Duodenal mucosa (tissue), 2 donors: ENCODE results near the gene CCR7.

Experiments used
- H3K27ac ChIP-seq: one replicate; pipeline ENCODE4 v1.7.0; 2013; ENCODE audit warnings: low read depth, low read length
- H3K27me3 ChIP-seq, 2 donors: one replicate each; pipeline ENCODE4 v1.7.0; 2013; ENCODE audit warnings: low read length in 2 of 2, control low read depth in 1 of 2; ENCODE audit not compliant: insufficient read depth in 2 of 2, control insufficient read depth in 1 of 2
- H3K36me3 ChIP-seq, 2 donors: one replicate each; pipeline ENCODE4 v1.7.0; 2013; ENCODE audit warnings: low read length in 2 of 2, control low read depth in 1 of 2; ENCODE audit not compliant: insufficient read depth in 2 of 2, control insufficient read depth in 1 of 2
- H3K4me1 ChIP-seq, 2 donors: one replicate each; pipeline ENCODE4 v1.7.0; 2013; ENCODE audit warnings: low read length in 2 of 2, control low read depth in 1 of 2; ENCODE audit not compliant: insufficient read depth in 2 of 2, control insufficient read depth in 1 of 2
- H3K4me3 ChIP-seq, 2 donors: one replicate each; pipeline ENCODE4 v1.7.0; 2013; ENCODE audit warnings: low read length in 2 of 2, low read depth in 1 of 2
- H3K9ac ChIP-seq, 2 donors: one replicate each; pipeline ENCODE4 v1.7.0; 2013; ENCODE audit warnings: low read length in 2 of 2, low read depth in 1 of 2
- H3K9me3 ChIP-seq, 2 donors: one replicate each; pipeline ENCODE4 v1.7.0; 2013; ENCODE audit warnings: low read length in 2 of 2, control low read depth in 1 of 2; ENCODE audit not compliant: control insufficient read depth in 1 of 2

CCR7 gene

DNA sequence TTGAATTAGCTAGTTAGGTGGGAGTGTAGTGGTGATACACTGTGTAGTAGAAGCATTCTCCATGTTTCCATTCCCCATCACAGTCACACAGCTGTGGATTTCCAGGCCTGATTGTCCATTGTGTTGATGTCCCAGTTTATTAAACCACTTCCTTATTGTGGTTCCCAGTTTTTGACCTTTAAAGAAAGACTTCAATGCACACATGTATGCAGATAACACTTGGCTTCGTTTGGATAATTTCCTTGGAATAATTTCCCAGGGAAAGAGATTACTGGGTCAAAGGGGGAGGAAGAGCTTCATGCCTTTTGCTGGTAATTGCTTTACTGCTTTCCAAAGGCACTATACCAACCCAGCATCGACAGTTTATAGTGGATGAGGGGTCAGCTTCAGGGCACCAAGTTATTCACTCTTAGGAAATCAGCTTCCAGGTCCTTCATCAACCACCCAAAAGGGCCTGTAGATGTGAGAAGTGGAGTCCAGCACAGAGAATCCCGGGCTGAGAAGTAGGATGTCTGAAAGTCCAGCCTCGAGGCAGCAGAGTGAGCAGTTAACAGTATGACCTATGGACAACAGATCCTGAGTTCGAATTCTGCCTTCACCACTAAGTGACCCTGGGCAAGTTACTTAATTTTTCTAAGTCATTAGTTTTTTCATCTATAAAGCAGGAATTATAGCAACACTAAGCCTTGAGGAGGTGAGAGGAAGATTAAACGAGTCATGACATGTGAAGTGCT is 32.6 kb downstream of the CCR7 start:
- H3K27ac ChIP-seq = no peak overlapping the region
- H3K4me3 ChIP-seq = peak overlapping the region in 1 of 2 donors; percentile 10
- H3K9me3 ChIP-seq = no peaks in the 10 kb centered on the region
- peak overlapping the region in 1 of 2 donors; percentile 41 for H3K9ac ChIP-seq
- H3K36me3 ChIP-seq = no peaks in the 10 kb centered on the region
- no peaks in the 10 kb centered on the region for H3K27me3 ChIP-seq
- H3K4me1 ChIP-seq = peaks cover 36 to 43% of the 10 kb centered on the region in 2 donors

DNA sequence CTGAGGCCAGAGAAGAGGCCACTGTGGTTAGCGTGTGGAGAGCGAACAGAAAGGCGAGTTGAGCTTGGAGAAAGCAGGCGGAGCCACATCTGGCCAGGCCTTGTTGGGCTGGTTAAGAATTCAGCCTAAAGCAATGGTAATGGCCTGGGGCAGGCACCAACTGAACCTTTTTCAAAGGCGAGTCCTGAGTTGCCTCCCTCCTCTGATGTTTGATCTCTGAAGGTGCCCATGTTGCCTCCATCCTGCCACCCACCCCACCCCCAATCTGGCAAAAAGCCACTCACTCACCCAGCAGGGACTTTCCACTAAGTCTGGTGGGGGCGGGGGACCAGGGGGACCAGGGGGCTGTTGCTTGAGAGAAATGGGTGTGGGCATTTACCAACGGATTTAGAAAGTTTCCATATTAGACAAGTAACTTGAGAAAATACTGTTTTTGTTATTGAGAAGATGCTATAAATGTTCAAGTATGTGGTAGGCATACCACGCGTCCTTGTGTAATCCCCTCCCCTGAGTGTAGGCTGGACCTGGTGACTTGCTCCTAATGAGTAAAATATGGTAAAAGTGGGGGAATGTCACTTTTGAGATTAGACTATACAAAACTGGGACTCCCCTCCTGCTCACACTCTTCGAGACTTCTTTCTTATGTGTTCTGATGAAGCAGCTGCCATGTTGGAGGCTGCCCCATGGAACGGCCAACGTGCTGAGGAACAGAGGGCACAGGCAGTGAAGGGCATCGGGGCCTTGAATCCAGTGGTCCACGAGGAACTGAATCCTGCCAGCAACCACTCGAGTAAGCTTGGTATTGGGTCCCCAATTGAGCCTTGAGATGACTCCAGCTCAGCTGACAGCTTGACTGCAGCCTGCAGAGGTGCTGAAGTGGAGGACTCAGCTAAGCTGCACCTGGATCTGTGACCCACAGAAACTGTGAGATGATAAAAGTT is 34.0 kb downstream of the CCR7 start:
- Histone ChIP-seq H3K27me3 (no peaks in the 10 kb centered on the region), H3K4me1 (peaks cover 28 to 36% of the 10 kb centered on the region in 2 donors), H3K9me3 (no peaks in the 10 kb centered on the region), H3K9ac (no peak overlapping the region), H3K36me3 (no peaks in the 10 kb centered on the region), H3K27ac (no peak overlapping the region), H3K4me3 (no peak overlapping the region)

DNA sequence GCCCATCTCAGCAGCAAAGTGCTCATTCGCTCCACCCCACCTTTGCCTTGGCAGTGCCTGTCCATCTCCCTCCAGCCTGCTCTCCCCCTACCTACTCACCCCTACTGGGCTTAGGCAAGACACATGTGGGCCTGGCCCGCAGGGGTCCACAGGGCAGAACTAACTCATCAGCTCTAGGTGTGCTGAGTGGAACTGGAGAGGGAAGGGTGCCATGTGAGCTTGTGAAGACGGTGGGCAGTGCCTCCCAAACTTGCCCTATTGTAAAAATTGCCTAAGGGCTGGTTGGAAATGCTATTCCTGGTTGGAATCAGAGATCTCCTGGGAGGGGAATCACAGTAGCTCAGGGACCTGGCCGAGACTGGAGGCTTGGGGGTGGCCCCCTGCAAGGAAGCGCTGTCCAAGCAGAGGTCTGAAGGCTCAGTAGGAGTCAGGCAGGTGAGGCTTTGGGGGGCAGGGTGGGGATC is 34.7 kb downstream of the CCR7 start:
- no peaks in the 10 kb centered on the region for H3K36me3 ChIP-seq
- H3K27ac ChIP-seq = no peak overlapping the region
- H3K4me1 ChIP-seq = peaks cover 26 to 30% of the 10 kb centered on the region in 2 donors
- H3K9me3 ChIP-seq = peaks cover under 1 to 1% of the 10 kb centered on the region in 2 donors
- H3K27me3 ChIP-seq = no peaks in the 10 kb centered on the region
- H3K9ac ChIP-seq = no peak overlapping the region
- no peak overlapping the region for H3K4me3 ChIP-seq

DNA sequence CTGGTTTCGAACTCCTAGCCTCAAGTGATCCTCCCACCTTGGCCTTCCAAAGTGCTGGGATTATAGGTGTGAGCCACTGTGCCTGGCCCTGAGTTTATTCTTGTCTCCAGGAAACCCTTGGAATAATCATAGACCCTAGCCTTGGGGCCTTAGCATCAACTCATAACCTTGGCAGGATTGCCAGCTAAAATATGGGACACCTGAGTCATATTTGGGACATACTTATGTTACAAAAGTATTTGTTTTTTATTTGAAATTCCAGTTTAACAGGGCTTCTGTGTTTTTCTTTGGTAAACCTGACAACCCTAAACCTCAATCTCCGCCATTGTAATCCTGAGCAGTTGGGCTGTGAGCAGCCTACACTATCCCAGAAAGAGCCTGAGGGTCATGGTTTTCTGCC is 35.3 kb downstream of the CCR7 start:
- H3K9me3 ChIP-seq = peaks cover 3 to 5% of the 10 kb centered on the region in 2 donors
- no peaks in the 10 kb centered on the region for H3K27me3 ChIP-seq
- H3K4me1 ChIP-seq = peaks cover 26 to 30% of the 10 kb centered on the region in 2 donors
- no peak overlapping the region for H3K4me3 ChIP-seq
- H3K36me3 ChIP-seq = no peaks in the 10 kb centered on the region
- H3K9ac ChIP-seq = no peak overlapping the region
- no peak overlapping the region for H3K27ac ChIP-seq

DNA sequence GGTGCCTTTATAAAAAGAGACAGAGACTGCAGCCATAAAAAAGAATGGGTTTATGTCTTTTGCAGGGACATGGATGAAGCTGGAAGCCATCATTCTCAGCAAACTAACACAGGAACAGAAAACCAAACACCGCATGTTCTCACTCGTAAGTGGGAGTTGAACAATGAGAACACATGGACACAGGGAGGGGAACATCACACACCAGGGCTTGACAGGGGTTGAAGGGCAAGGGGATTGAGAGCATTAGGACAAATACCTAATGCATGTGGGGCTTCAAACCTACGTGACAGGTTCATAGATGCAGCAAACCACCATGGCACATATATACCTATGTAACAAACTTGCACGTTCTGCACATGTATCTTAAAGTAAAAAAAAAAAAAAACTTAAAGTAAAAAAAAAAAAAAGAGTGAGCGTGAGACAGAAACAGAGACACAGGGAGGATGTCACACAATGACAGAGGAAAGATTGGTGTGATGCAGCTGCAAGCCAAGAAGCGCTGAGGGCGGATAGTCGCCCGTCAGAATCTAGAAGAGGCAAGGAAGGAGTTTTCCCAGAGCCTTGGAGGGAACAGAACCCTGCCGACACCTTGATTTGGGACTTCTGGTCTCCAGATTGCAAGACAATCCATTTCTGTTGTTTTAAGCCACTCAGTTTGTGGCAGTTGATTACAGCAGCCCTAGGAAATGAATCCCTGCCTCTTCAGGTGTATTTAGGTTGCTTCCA is 36.4 kb downstream of the CCR7 start:
- Histone ChIP-seq H3K4me3 (no peak overlapping the region), H3K27ac (no peak overlapping the region), H3K27me3 (no peaks in the 10 kb centered on the region), H3K9me3 (peaks cover 3 to 5% of the 10 kb centered on the region in 2 donors), H3K36me3 (no peaks in the 10 kb centered on the region), H3K4me1 (peaks cover 17 to 26% of the 10 kb centered on the region in 2 donors), H3K9ac (no peak overlapping the region)

DNA sequence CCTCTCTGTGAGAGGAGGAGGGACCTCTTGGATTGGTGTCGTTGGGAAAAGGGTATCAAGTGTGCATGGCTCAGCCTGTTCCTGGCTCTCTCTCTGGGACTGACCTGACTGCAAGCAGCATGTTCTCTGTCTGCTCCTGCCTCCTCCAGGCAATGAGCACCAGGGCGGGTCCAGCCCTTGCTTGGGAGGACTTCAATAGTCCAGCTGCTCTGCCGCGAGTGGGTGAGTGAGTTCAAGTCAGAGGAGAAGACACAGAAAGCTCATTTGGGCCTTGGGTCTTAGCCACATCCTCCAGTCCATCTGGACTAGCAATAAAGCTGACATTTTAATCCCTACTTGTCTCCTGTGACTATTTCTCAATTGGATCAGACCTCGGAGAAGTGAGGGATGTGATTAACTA is 38.6 kb downstream of the CCR7 start:
- Histone ChIP-seq H3K27me3 (no peaks in the 10 kb centered on the region), H3K9me3 (peaks cover 3 to 5% of the 10 kb centered on the region in 2 donors), H3K36me3 (no peaks in the 10 kb centered on the region), H3K27ac (no peak overlapping the region), H3K4me3 (no peak overlapping the region), H3K4me1 (peaks cover 0 to 4% of the 10 kb centered on the region in 2 donors), H3K9ac (no peak overlapping the region)

DNA sequence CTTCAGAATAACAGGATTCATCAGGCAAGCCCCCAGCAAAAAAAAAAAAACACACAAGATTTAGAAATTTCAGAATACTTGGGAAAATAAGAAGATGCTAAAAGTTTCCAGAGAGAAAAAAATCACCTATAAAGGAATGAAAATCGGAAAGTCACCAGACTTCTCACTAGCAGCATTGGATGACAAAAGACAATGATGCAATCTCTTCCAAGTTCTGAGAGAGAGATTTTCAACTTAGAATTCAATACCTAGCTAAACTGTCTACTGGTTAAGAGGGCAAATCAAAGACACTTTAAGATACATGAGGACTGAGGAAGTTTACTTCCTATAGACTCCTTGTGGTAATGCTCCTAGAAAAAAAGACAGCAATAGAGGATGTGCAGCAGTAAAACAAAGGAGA is 40.0 kb downstream of the CCR7 start:
- Histone ChIP-seq H3K9me3 (peaks cover 3 to 5% of the 10 kb centered on the region in 2 donors), H3K27ac (no peak overlapping the region), H3K9ac (no peak overlapping the region), H3K4me3 (no peak overlapping the region), H3K4me1 (no peaks in the 10 kb centered on the region), H3K36me3 (no peaks in the 10 kb centered on the region), H3K27me3 (no peaks in the 10 kb centered on the region)

DNA sequence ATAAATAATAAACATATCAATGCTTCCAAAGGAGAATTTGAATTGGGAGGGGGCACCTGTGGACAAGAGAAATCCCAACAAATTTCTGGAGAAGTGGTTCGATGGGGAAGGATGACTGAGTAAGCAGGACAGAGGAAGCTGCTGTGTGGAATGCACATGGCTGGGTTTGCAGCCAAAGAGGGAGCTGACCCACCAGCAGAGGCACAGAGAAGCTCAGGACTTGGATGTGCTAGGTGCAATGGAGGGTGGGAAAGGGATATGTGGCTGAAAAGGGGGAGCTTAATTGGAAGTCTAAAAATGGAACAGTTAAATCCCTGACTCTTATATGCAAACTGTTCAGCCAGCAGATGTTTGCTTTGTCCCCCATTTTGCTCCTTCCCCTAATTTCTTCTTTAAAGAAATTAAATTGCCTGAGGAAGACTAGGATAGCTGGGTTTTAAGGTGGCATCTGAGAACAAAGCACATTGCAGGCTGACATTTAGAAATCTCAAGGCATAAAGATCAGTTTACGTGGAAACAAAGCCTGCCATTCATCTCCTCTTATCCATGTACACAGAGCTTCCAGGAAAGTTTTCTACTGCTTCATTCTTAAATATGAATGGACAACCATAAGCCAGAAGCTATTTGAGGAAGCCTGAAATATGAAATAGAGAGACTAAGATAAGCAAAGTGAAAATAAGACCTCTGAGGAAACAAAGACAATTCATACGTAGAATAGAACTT is 40.9 kb downstream of the CCR7 start:
- no peaks in the 10 kb centered on the region for H3K36me3 ChIP-seq
- peaks cover 3 to 5% of the 10 kb centered on the region in 2 donors for H3K9me3 ChIP-seq
- no peak overlapping the region for H3K4me3 ChIP-seq
- H3K27me3 ChIP-seq = no peaks in the 10 kb centered on the region
- H3K4me1 ChIP-seq = no peaks in the 10 kb centered on the region
- no peak overlapping the region for H3K9ac ChIP-seq
- H3K27ac ChIP-seq = no peak overlapping the region

DNA sequence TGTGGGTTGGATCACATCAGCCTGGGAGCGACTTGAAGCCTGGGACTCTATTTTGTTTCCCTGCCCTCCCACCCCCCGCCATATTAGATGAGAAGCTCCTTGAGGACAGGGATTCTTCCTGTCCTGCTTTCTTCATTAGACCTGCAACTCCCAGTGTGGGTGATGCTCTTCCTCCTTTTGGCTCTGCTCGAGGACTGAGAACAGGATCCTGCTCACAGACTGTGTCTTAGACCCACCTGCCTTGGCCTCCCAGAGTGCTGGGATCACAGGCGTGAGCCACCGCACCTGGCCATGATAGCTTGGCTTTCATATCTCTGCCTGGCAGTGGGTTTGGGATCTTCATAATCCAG is 42.3 kb downstream of the CCR7 start:
- Histone ChIP-seq H3K36me3 (no peaks in the 10 kb centered on the region), H3K4me3 (no peak overlapping the region), H3K9ac (no peak overlapping the region), H3K27ac (no peak overlapping the region), H3K9me3 (peaks cover 3 to 5% of the 10 kb centered on the region in 2 donors), H3K4me1 (peaks cover 0 to 10% of the 10 kb centered on the region in 2 donors), H3K27me3 (no peaks in the 10 kb centered on the region)
